Activated CD4-positive, CD25-positive, alpha-beta regulatory T cell (primary cell): ENCODE data around the gene SQSTM1.
A peak's percentile ranks its signal among the peaks of the same experiment; 100 is the strongest.
"Not testable (repeated sequence)": the region's sequence is repeated elsewhere in the genome, so short reads cannot be mapped to it uniquely, and the experiment has no call there.

Experiments used
- DNase-seq, 4 experiments: peaks; one replicate each; lab custom pipeline; 2025; lab: John Stamatoyannopoulos, UW

SQSTM1 gene

GRCh38 chr5:179820483-179821297 is at the start of gene SQSTM1:
Gene SQSTM1 (plus strand): TSS chr5:179820905. CDS start chr5:179820937, 32 bp downstream.
- peak; percentile 51 to 72 (median 70) for DNase-seq

GRCh38 chr5:179771311-179771895 is 49.3 kb upstream of the SQSTM1 start:
- DNase-seq: no peak

GRCh38 chr5:179772351-179772750 is 48.4 kb upstream of the SQSTM1 start:
- DNase-seq: no peak

GRCh38 chr5:179773686-179774040 is 47.0 kb upstream of the SQSTM1 start:
- DNase-seq: no peak

GRCh38 chr5:179774442-179774841 is 46.3 kb upstream of the SQSTM1 start:
- no peak for DNase-seq

GRCh38 chr5:179776411-179776938 is 44.2 kb upstream of the SQSTM1 start:
- DNase-seq: no peak

- DNase-seq: no peak
Observed at GRCh38 chr5:179777456-179777855, 43.2 kb upstream of the SQSTM1 start.

GRCh38 chr5:179777909-179778308 is 42.8 kb upstream of the SQSTM1 start:
- no peak for DNase-seq

GRCh38 chr5:179778591-179778990 is 42.1 kb upstream of the SQSTM1 start:
- DNase-seq: no peak

- no peak for DNase-seq
Observed at GRCh38 chr5:179779826-179780225, 40.9 kb upstream of the SQSTM1 start.

GRCh38 chr5:179780362-179780761 is 40.3 kb upstream of the SQSTM1 start:
- DNase-seq: no peak

- no peak for DNase-seq
Observed at GRCh38 chr5:179781846-179782245, 38.9 kb upstream of the SQSTM1 start.

GRCh38 chr5:179783128-179783527 is 37.6 kb upstream of the SQSTM1 start:
- no peak for DNase-seq

GRCh38 chr5:179786861-179787260 is 33.8 kb upstream of the SQSTM1 start:
- DNase-seq: no peak

GRCh38 chr5:179788193-179788854 is 32.4 kb upstream of the SQSTM1 start:
- no peak for DNase-seq

GRCh38 chr5:179789278-179789677 is 31.4 kb upstream of the SQSTM1 start:
- not testable (repeated sequence) for DNase-seq

GRCh38 chr5:179791881-179792611 is 28.7 kb upstream of the SQSTM1 start:
- no peak for DNase-seq

- no peak for DNase-seq
Observed at GRCh38 chr5:179792612-179793467, 27.9 kb upstream of the SQSTM1 start.

- DNase-seq: peak in 1 of 4 experiments; percentile 26
Observed at GRCh38 chr5:179793468-179794139, 27.1 kb upstream of the SQSTM1 start, which contains the start of gene LTC4S. Gene LTC4S (plus strand): TSS chr5:179793986. CDS start chr5:179794081, 95 bp downstream.

- DNase-seq: no peak
Observed at GRCh38 chr5:179794171-179794570, 26.5 kb upstream of the SQSTM1 start.
